Caco-2 (cell line): ENCODE measurements around the gene ULK1. TPM values are rescaled to one million over a fixed set of nuclear protein-coding genes. Genes with fewer than 3 reads are reported as not detected.

Source experiments
- BruUV-seq: library from RNA; stranded (reverse); fragments of 400-500 nt; replicated peaks from 2 replicates; lab custom pipeline; 2021; lab: Mats Ljungman, UMichigan
- CTCF ChIA-PET: fragments of 300-600 bp; sonication (Branson Sonifier 250); formaldehyde crosslinking; loops from one replicate; lab custom pipeline; 2022; ENCODE audit warnings: antibody characterized with exemption; lab: Charles Lee
- POLR2A ChIA-PET: fragments of 300-600 bp; sonication (Branson Sonifier 250); formaldehyde crosslinking; loops from one replicate; lab custom pipeline; 2022; ENCODE audit warnings: antibody characterized with exemption; lab: Charles Lee
- DNase-seq, 2 experiments: peaks; one replicate each; pipeline versions ENCODE4 v3.0.0 to v3.0.0-alpha.2; 2020 to 2022
- H3K27me3 ChIP-seq: replicated peaks from 2 replicates; pipeline ENCODE4 v1.6.0; 2011; ENCODE audit warnings: low read length; ENCODE audit not compliant: control insufficient read depth, insufficient read depth
- H3K36me3 ChIP-seq: 2 replicates; pipeline ENCODE4 v1.5.1; 2011; ENCODE audit warnings: low read length; ENCODE audit not compliant: control insufficient read depth, insufficient read depth
- H3K4me1 ChIP-seq: fragments of 250-450 bp; sonication (Bioruptor Pico); 2 replicates; pipeline ENCODE4 v1.5.1; 2020; ENCODE audit warnings: mild to moderate bottlenecking
- H3K4me3 ChIP-seq: 2 replicates; pipeline ENCODE4 v1.5.1; 2011; ENCODE audit warnings: low read depth, mild to moderate bottlenecking, control low read depth, low read length
- H3K9me3 ChIP-seq: fragments of 250-450 bp; sonication (Bioruptor Pico); 2 replicates; pipeline ENCODE4 v1.5.1; 2020; ENCODE audit warnings: mild to moderate bottlenecking, moderate library complexity
- H3K27ac Mint-ChIP-seq: one replicate; pipeline ENCODE4 v1.8.0; 2022; ENCODE audit warnings: mixed read lengths; ENCODE audit not compliant: unreplicated experiment
- H3K27me3 Mint-ChIP-seq: one replicate; pipeline ENCODE4 v1.8.0; 2022; ENCODE audit warnings: mixed read lengths; ENCODE audit not compliant: insufficient read depth, unreplicated experiment
- H3K36me3 Mint-ChIP-seq: one replicate; pipeline ENCODE4 v1.8.0; 2022; ENCODE audit warnings: mild to moderate bottlenecking, mixed read lengths; ENCODE audit not compliant: insufficient read depth, unreplicated experiment
- H3K4me1 Mint-ChIP-seq: one replicate; pipeline ENCODE4 v1.8.0; 2022; ENCODE audit warnings: low read depth, mixed read lengths; ENCODE audit not compliant: unreplicated experiment
- H3K4me3 Mint-ChIP-seq: one replicate; pipeline ENCODE4 v1.8.0; 2022; ENCODE audit warnings: mild to moderate bottlenecking, moderate library complexity, mixed read lengths; ENCODE audit not compliant: unreplicated experiment
- H3K9me3 Mint-ChIP-seq: one replicate; pipeline ENCODE4 v1.8.0; 2022; ENCODE audit warnings: mixed read lengths; ENCODE audit not compliant: unreplicated experiment
- CTCF ChIP-seq, 2 experiments: fragments of 200-600 bp in 1 of 2; IDR thresholded peaks; 1 replicate in 1 of 2; 2 replicates in 1 of 2; pipeline versions ENCODE4 v1.5.1 to v1.8.0; 2011 to 2022; ENCODE audit warnings: antibody characterized with exemption in 1 of 2, control low read depth in 1 of 2, inconsistent platforms in 1 of 2, low read depth in 1 of 2, low read length in 1 of 2, mild to moderate bottlenecking in 1 of 2, moderate library complexity in 1 of 2; ENCODE audit not compliant: insufficient read depth in 1 of 2, severe bottlenecking in 1 of 2, unreplicated experiment in 1 of 2
- intact Hi-C: fragments of 100-400 bp; cut with micrococcal nuclease; formaldehyde crosslinking; loops from one replicate; pipeline ENCODE4 v1.10.0; 2022; ENCODE audit not compliant: unreplicated experiment
- total RNA-seq: library from RNA; stranded (reverse); gene quantifications from 2 replicates; pipeline ENCODE4 v1.2.3, GENCODE V29; 2022

Gene ULK1
- total RNA-seq, 1 experiment from 2014 or later = 61.1 TPM

GRCh38 chr12:131856366-131857097 is 37.9 kb upstream of the ULK1 start:
- H3K27ac Mint-ChIP-seq = peak overlapping the region; percentile 18
- H3K27me3 ChIP-seq = no peaks in the 10 kb centered on the region
- BruUV-seq = no TSS peak
- H3K9me3 ChIP-seq = no peaks in the 10 kb centered on the region
- H3K4me3 ChIP-seq = no peak overlapping the region
- no peak overlapping the region for H3K4me3 Mint-ChIP-seq
- intact Hi-C loops = no loop called here
- H3K9me3 Mint-ChIP-seq = no peaks in the 10 kb centered on the region
- H3K4me1 Mint-ChIP-seq = peaks cover 31% of the 10 kb centered on the region
- ChIA-PET CTCF (no interaction called here), POLR2A (no interaction called here)
- no peak for TF ChIP-seq CTCF (IDR thresholded peaks at IDR 0.05; ENCODE audit: insufficient read depth in 1 of 2, low read depth in 1 of 2, low read length in 1 of 2, severe bottlenecking in 1 of 2, unreplicated experiment in 1 of 2)
- peaks cover 29% of the 10 kb centered on the region for H3K36me3 Mint-ChIP-seq
- no peaks in the 10 kb centered on the region for H3K27me3 Mint-ChIP-seq
- no peaks in the 10 kb centered on the region for H3K36me3 ChIP-seq
- peaks cover 20% of the 10 kb centered on the region for H3K4me1 ChIP-seq
- no peak for DNase-seq

GRCh38 chr12:131857908-131858850 is 36.2 kb upstream of the ULK1 start:
- TF ChIP-seq CTCF (IDR thresholded peaks at IDR 0.05; ENCODE audit: insufficient read depth in 1 of 2, low read depth in 1 of 2, low read length in 1 of 2, severe bottlenecking in 1 of 2, unreplicated experiment in 1 of 2) = no peak
- H3K27me3 ChIP-seq = no peaks in the 10 kb centered on the region
- POLR2A ChIA-PET = no interaction called here
- intact Hi-C loops = no loop called here
- H3K9me3 ChIP-seq = no peaks in the 10 kb centered on the region
- DNase-seq = peak in 1 of 2 experiments; percentile 20
- Mint-ChIP-seq H3K4me1 (peaks cover 43% of the 10 kb centered on the region), H3K27ac (peak overlapping the region; percentile 100), H3K36me3 (peaks cover 34% of the 10 kb centered on the region), H3K9me3 (no peaks in the 10 kb centered on the region), H3K4me3 (no peak overlapping the region), H3K27me3 (no peaks in the 10 kb centered on the region)
- CTCF ChIA-PET = no interaction called here
- no peak overlapping the region for H3K4me3 ChIP-seq
- no peaks in the 10 kb centered on the region for H3K36me3 ChIP-seq
- peaks cover 34% of the 10 kb centered on the region for H3K4me1 ChIP-seq
- BruUV-seq = no TSS peak
